H9 (cell line): ENCODE results near the gene ATRNL1. TPM values are rescaled to one million over a fixed set of nuclear protein-coding genes. Genes with fewer than 3 reads are reported as not detected.

Experiments
- DNase-seq: peaks from one replicate; pipeline ENCODE4 v3.0.0-alpha.2; 2017
- H2AFZ ChIP-seq: one replicate; pipeline ENCODE4 v1.6.1; 2013; ENCODE audit warnings: mild to moderate bottlenecking, low read length, control low read depth, moderate library complexity
- H2AK5ac ChIP-seq: 2 replicates; pipeline ENCODE4 v1.6.1; 2013; ENCODE audit warnings: low read length, control low read depth, mixed read lengths; ENCODE audit not compliant: insufficient read length
- H2BK120ac ChIP-seq: one replicate; pipeline ENCODE4 v1.6.1; 2013; ENCODE audit warnings: low read depth, mild to moderate bottlenecking, low read length, control low read depth, inconsistent platforms; ENCODE audit not compliant: poor library complexity, severe bottlenecking
- H2BK12ac ChIP-seq: 2 replicates; pipeline ENCODE4 v1.6.1; 2013; ENCODE audit warnings: low read length, control low read depth, mixed read lengths, low read depth; ENCODE audit not compliant: insufficient read length
- H2BK15ac ChIP-seq: 2 replicates; pipeline ENCODE4 v1.6.1; 2013; ENCODE audit warnings: low read depth, low read length, control low read depth
- H2BK20ac ChIP-seq: one replicate; pipeline ENCODE4 v1.6.1; 2013; ENCODE audit warnings: low read depth, mild to moderate bottlenecking, low read length, control low read depth, inconsistent platforms; ENCODE audit not compliant: poor library complexity, severe bottlenecking
- H2BK5ac ChIP-seq: 2 replicates; pipeline ENCODE4 v1.6.1; 2013; ENCODE audit warnings: low read length, control low read depth, mixed read lengths; ENCODE audit not compliant: insufficient read length
- H3K14ac ChIP-seq: 2 replicates; pipeline ENCODE4 v1.6.1; 2013; ENCODE audit warnings: low read length, control low read depth; ENCODE audit not compliant: insufficient read depth
- H3K18ac ChIP-seq: 2 replicates; pipeline ENCODE4 v1.6.1; 2013; ENCODE audit warnings: low read depth, mild to moderate bottlenecking, mixed read lengths, low read length, control low read depth; ENCODE audit not compliant: insufficient read length
- H3K23ac ChIP-seq: 2 replicates; pipeline ENCODE4 v1.6.1; 2013; ENCODE audit warnings: low read length, control low read depth, mixed read lengths, low read depth; ENCODE audit not compliant: insufficient read length
- H3K23me2 ChIP-seq: 2 replicates; pipeline ENCODE4 v1.6.1; 2013; ENCODE audit warnings: low read depth, mild to moderate bottlenecking, mixed read lengths, low read length, control low read depth; ENCODE audit not compliant: insufficient read length, poor library complexity, severe bottlenecking
- H3K27ac ChIP-seq: 2 replicates; pipeline ENCODE4 v1.5.1; 2013; ENCODE audit warnings: low read length, control low read depth, mixed read lengths, low read depth; ENCODE audit not compliant: insufficient read length
- H3K27me3 ChIP-seq: 2 replicates; pipeline ENCODE4 v1.6.1; 2013; ENCODE audit warnings: low read length, control low read depth, inconsistent platforms; ENCODE audit not compliant: insufficient read depth
- H3K4ac ChIP-seq: 2 replicates; pipeline ENCODE4 v1.6.1; 2013; ENCODE audit warnings: low read depth, mild to moderate bottlenecking, control low read depth, inconsistent platforms, low read length, moderate library complexity
- H3K4me1 ChIP-seq: 2 replicates; pipeline ENCODE4 v1.6.1; 2013; ENCODE audit warnings: low read length, control low read depth, inconsistent platforms; ENCODE audit not compliant: insufficient read depth
- H3K4me2 ChIP-seq: 2 replicates; pipeline ENCODE4 v1.6.1; 2013; ENCODE audit warnings: low read length, control low read depth, mixed read lengths; ENCODE audit not compliant: insufficient read length, insufficient read depth
- H3K56ac ChIP-seq: 2 replicates; pipeline ENCODE4 v1.6.1; 2013; ENCODE audit warnings: low read depth, mild to moderate bottlenecking, mixed read lengths, low read length, control low read depth; ENCODE audit not compliant: insufficient read length
- H3K79me1 ChIP-seq: 2 replicates; pipeline ENCODE4 v1.6.1; 2013; ENCODE audit warnings: low read depth, mild to moderate bottlenecking, moderate library complexity, low read length, control low read depth, inconsistent platforms; ENCODE audit not compliant: insufficient read depth, poor library complexity, severe bottlenecking
- H3K79me2 ChIP-seq: 2 replicates; pipeline ENCODE4 v1.6.1; 2013; ENCODE audit warnings: low read length, control low read depth, inconsistent platforms; ENCODE audit not compliant: insufficient read depth
- H3K9ac ChIP-seq: 2 replicates; pipeline ENCODE4 v1.6.1; 2013; ENCODE audit warnings: low read length, control low read depth, mixed read lengths; ENCODE audit not compliant: insufficient read length; ENCODE audit errors: extremely low read depth
- H3K9me3 ChIP-seq: one replicate; pipeline ENCODE4 v1.6.1; 2013; ENCODE audit warnings: low read depth, low read length, inconsistent platforms; ENCODE audit not compliant: control insufficient read depth
- H3T11ph ChIP-seq: one replicate; pipeline ENCODE4 v1.6.1; 2013; ENCODE audit warnings: mild to moderate bottlenecking, low read length, control low read depth, inconsistent platforms
- H4K20me1 ChIP-seq: one replicate; pipeline ENCODE4 v1.6.1; 2013; ENCODE audit not compliant: control insufficient read depth, insufficient read length, insufficient read depth
- H4K5ac ChIP-seq: 2 replicates; pipeline ENCODE4 v1.6.1; 2013; ENCODE audit warnings: low read depth, mild to moderate bottlenecking, mixed read lengths, low read length, control low read depth; ENCODE audit not compliant: insufficient read length
- H4K8ac ChIP-seq: replicated peaks from 2 replicates; pipeline ENCODE4 v1.6.1; 2013; ENCODE audit warnings: low read length, control low read depth, mixed read lengths, low read depth; ENCODE audit not compliant: insufficient read length
- H4K91ac ChIP-seq: 2 replicates; pipeline ENCODE4 v1.6.1; 2013; ENCODE audit warnings: low read depth, mild to moderate bottlenecking, moderate library complexity, mixed read lengths, low read length, control low read depth; ENCODE audit not compliant: insufficient read length
- H3K27ac Mint-ChIP-seq, 3 experiments: 2 replicates in 2 of 3; 3 replicates in 1 of 3; pipeline ENCODE4 v1.8.0; 2020 to 2021; ENCODE audit warnings: mixed read lengths in 3 of 3, mild to moderate bottlenecking in 1 of 3, moderate library complexity in 1 of 3
- H3K27me3 Mint-ChIP-seq: 2 replicates; pipeline ENCODE4 v1.8.0; 2021; ENCODE audit warnings: low read depth, mild to moderate bottlenecking, moderate library complexity, mixed read lengths
- H3K36me3 Mint-ChIP-seq, 3 experiments: 2 replicates in 2 of 3; 3 replicates in 1 of 3; pipeline ENCODE4 v1.8.0; 2020 to 2021; ENCODE audit warnings: low read depth in 3 of 3, mixed read lengths in 3 of 3; ENCODE audit not compliant: insufficient read depth in 1 of 3
- H3K4me1 Mint-ChIP-seq, 2 experiments: 2 replicates each; pipeline ENCODE4 v1.8.0; 2020; ENCODE audit warnings: mixed read lengths in 2 of 2
- H3K4me3 Mint-ChIP-seq, 2 experiments: 2 replicates in 1 of 2; 3 replicates in 1 of 2; pipeline ENCODE4 v1.8.0; 2020 to 2021; ENCODE audit warnings: mild to moderate bottlenecking in 2 of 2, mixed read lengths in 2 of 2, moderate library complexity in 1 of 2
- H3K9me3 Mint-ChIP-seq, 2 experiments: 2 replicates in 1 of 2; 3 replicates in 1 of 2; pipeline ENCODE4 v1.8.0; 2020; ENCODE audit warnings: mild to moderate bottlenecking in 2 of 2, mixed read lengths in 2 of 2, moderate library complexity in 1 of 2
- CTCF ChIP-seq: fragments of 200-600 bp; sonication (generic); conservative IDR thresholded peaks from 3 replicates; pipeline ENCODE4 v1.8.0; 2021; ENCODE audit warnings: antibody characterized with exemption, mild to moderate bottlenecking
- WGBS: extraction: QIAGEN DNeasy Blood & Tissue Kit; methylation state at CpG from one replicate; pipeline ENCODE4 v1.1.7; 2013; ENCODE audit warnings: missing lambda C conversion rate, low lambda C conversion rate, mixed read lengths; ENCODE audit not compliant: insufficient read length; ENCODE audit errors: extremely low coverage; 5-methylcytosine and 5-hydroxymethylcytosine counted together
- total RNA-seq: library from RNA; stranded (reverse); gene quantifications from 2 replicates; pipeline ENCODE4 v1.2.1, GENCODE V29; 2021

The ATRNL1 gene
- total RNA-seq, 1 experiment from 2014 or later, result 9.2 TPM

- no peak for DNase-seq
- Histone ChIP-seq H3K18ac (no peak overlapping the region), H2AFZ (no peak overlapping the region), H3K27me3 (no peaks in the 10 kb centered on the region), H3K56ac (no peak overlapping the region), H2AK5ac (no peak overlapping the region), H2BK20ac (no peak overlapping the region), H3K79me2 (no peaks in the 10 kb centered on the region), H2BK15ac (no peak overlapping the region), H3T11ph (no peak overlapping the region), H3K23me2 (no peaks in the 10 kb centered on the region), H4K5ac (no peak overlapping the region), H2BK120ac (no peak overlapping the region), H4K20me1 (no peaks in the 10 kb centered on the region), H2BK5ac (no peak overlapping the region), H3K4me1 (no peaks in the 10 kb centered on the region), H3K9ac (no peak overlapping the region), H3K79me1 (no peaks in the 10 kb centered on the region), H3K27ac (no peak overlapping the region), H3K4me2 (no peak overlapping the region), H3K4ac (no peak overlapping the region), H3K14ac (no peak overlapping the region), H3K9me3 (no peaks in the 10 kb centered on the region), H4K91ac (no peak overlapping the region), H2BK12ac (no peak overlapping the region), H4K8ac (no peak overlapping the region), H3K23ac (no peak overlapping the region)
- no peaks in the 10 kb centered on the region for H3K36me3 Mint-ChIP-seq
- H3K27ac Mint-ChIP-seq, result no peak overlapping the region
- H3K9me3 Mint-ChIP-seq, result no peaks in the 10 kb centered on the region
- TF ChIP-seq CTCF, result no peak
- H3K27me3 Mint-ChIP-seq, result no peaks in the 10 kb centered on the region
- no CpG with 5 or more reads among the region's 2 CpGs for WGBS
- no peak overlapping the region for H3K4me3 Mint-ChIP-seq
- 0 out of 4 replicates have a peak, but pooled peaks cover 2 to 6% of the 10 kb centered on the region in 2 experiments for H3K4me1 Mint-ChIP-seq
Measured at GRCh38 chr10:115933098-115933497, 839.9 kb downstream of the ATRNL1 start.
